ENCODE data around the gene TERF2IP.

Gene TERF2IP

DNA sequence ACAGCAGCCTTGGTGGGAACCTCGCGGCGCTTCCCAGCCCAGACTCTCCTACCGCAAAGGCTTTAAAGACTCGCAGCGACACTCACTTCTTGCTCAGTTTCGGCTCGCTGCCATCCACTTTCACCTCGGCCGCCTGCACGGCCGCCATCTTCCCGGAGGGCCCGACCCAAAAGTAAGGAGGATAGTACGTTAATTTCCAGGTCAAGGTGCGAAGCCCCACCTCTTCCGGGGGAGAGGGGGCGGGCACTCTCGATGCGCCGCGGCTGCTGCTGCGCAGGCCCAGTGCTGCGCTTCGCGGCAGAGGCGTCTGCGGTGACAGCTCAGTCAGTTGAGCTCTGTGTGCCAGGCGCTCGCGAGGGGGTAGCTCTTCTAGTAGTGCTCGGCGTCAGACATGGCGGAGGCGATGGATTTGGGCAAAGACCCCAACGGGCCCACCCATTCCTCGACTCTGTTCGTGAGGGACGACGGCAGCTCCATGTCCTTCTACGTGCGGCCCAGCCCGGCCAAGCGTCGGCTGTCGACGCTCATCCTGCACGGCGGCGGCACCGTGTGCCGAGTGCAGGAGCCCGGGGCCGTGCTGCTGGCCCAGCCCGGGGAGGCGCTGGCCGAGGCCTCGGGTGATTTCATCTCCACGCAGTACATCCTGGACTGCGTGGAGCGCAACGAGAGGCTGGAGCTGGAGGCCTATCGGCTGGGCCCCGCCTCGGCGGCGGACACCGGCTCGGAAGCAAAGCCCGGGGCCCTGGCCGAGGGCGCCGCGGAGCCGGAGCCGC is at the start of gene TERF2IP, which contains the start of gene KARS1 (continued):
- TF ChIP-seq, protein P1, sequence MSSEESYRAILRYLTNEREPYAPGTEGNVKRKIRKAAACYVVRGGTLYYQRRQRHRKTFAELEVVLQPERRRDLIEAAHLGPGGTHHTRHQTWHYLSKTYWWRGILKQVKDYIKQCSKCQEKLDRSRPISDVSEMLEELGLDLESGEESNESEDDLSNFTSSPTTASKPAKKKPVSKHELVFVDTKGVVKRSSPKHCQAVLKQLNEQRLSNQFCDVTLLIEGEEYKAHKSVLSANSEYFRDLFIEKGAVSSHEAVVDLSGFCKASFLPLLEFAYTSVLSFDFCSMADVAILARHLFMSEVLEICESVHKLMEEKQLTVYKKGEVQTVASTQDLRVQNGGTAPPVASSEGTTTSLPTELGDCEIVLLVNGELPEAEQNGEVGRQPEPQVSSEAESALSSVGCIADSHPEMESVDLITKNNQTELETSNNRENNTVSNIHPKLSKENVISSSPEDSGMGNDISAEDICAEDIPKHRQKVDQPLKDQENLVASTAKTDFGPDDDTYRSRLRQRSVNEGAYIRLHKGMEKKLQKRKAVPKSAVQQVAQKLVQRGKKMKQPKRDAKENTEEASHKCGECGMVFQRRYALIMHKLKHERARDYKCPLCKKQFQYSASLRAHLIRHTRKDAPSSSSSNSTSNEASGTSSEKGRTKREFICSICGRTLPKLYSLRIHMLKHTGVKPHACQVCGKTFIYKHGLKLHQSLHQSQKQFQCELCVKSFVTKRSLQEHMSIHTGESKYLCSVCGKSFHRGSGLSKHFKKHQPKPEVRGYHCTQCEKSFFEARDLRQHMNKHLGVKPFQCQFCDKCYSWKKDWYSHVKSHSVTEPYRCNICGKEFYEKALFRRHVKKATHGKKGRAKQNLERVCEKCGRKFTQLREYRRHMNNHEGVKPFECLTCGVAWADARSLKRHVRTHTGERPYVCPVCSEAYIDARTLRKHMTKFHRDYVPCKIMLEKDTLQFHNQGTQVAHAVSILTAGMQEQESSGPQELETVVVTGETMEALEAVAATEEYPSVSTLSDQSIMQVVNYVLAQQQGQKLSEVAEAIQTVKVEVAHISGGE (tag by site-specific recombination; conservative IDR thresholded peaks at IDR 0.05; ENCODE audit: low read depth), result peak; percentile 90
- TF ChIP-seq GLIS2 (tag by site-specific recombination; IDR thresholded peaks at IDR 0.05) (peak; percentile 32; the same call in 1 of the 2 replicates), ZSCAN30 (tag by site-specific recombination; IDR thresholded peaks at IDR 0.05) (peak; percentile 74), KLF9 (tag by site-specific recombination; IDR thresholded peaks at IDR 0.05; ENCODE audit: low read depth) (peak; percentile 80; the same call in 1 of the 2 replicates), ZNF341 (tag by site-specific recombination; IDR thresholded peaks at IDR 0.05; ENCODE audit: low read depth) (peak; percentile 95), ZXDB (tag by site-specific recombination; IDR thresholded peaks at IDR 0.05) (peak; percentile 67), ZBTB1 (tag by site-specific recombination; IDR thresholded peaks at IDR 0.05) (no peak), ZNF292 (tag by site-specific recombination; IDR thresholded peaks at IDR 0.05; ENCODE audit: borderline replicate concordance, low read depth) (no peak), SP2 (tag by site-specific recombination; IDR thresholded peaks at IDR 0.05) (peak; percentile 90), GLIS1 (tag by site-specific recombination; IDR thresholded peaks at IDR 0.05) (peak; percentile 15; the same call in 1 of the 2 replicates), ZEB2 (tag by site-specific recombination; IDR thresholded peaks at IDR 0.05) (peak; percentile 71), ZNF335 (tag by site-specific recombination; conservative IDR thresholded peaks at IDR 0.05) (peak; percentile 77), ZBTB20 (tag by site-specific recombination; IDR thresholded peaks at IDR 0.05) (peak; percentile 100), ZNF174 (tag by site-specific recombination; IDR thresholded peaks at IDR 0.05) (0 out of 2 replicates have a peak, but pooled peaks have one; percentile 53), ZNF561 (tag by site-specific recombination; IDR thresholded peaks at IDR 0.05; ENCODE audit: borderline replicate concordance) (peak; percentile 95), IKZF3 (tag by site-specific recombination; IDR thresholded peaks at IDR 0.05) (no peak), ZNF76 (tag by site-specific recombination; IDR thresholded peaks at IDR 0.05; ENCODE audit: borderline replicate concordance, low read depth) (peak; percentile 68; the same call in 1 of the 2 replicates), ZNF350 (tag by site-specific recombination; IDR thresholded peaks at IDR 0.05) (no peak), ZNF626 (tag by site-specific recombination; IDR thresholded peaks at IDR 0.05) (no peak), WT1 (tag by site-specific recombination; IDR thresholded peaks at IDR 0.05) (0 out of 2 replicates have a peak, but pooled peaks have one; percentile 8), SP3 (tag by site-specific recombination; IDR thresholded peaks at IDR 0.05) (peak; percentile 93)
- TF ChIP-seq, protein P2, sequence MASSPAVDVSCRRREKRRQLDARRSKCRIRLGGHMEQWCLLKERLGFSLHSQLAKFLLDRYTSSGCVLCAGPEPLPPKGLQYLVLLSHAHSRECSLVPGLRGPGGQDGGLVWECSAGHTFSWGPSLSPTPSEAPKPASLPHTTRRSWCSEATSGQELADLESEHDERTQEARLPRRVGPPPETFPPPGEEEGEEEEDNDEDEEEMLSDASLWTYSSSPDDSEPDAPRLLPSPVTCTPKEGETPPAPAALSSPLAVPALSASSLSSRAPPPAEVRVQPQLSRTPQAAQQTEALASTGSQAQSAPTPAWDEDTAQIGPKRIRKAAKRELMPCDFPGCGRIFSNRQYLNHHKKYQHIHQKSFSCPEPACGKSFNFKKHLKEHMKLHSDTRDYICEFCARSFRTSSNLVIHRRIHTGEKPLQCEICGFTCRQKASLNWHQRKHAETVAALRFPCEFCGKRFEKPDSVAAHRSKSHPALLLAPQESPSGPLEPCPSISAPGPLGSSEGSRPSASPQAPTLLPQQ (tag by site-specific recombination; IDR thresholded peaks at IDR 0.05), result peak; percentile 74
- TF ChIP-seq, protein P3, sequence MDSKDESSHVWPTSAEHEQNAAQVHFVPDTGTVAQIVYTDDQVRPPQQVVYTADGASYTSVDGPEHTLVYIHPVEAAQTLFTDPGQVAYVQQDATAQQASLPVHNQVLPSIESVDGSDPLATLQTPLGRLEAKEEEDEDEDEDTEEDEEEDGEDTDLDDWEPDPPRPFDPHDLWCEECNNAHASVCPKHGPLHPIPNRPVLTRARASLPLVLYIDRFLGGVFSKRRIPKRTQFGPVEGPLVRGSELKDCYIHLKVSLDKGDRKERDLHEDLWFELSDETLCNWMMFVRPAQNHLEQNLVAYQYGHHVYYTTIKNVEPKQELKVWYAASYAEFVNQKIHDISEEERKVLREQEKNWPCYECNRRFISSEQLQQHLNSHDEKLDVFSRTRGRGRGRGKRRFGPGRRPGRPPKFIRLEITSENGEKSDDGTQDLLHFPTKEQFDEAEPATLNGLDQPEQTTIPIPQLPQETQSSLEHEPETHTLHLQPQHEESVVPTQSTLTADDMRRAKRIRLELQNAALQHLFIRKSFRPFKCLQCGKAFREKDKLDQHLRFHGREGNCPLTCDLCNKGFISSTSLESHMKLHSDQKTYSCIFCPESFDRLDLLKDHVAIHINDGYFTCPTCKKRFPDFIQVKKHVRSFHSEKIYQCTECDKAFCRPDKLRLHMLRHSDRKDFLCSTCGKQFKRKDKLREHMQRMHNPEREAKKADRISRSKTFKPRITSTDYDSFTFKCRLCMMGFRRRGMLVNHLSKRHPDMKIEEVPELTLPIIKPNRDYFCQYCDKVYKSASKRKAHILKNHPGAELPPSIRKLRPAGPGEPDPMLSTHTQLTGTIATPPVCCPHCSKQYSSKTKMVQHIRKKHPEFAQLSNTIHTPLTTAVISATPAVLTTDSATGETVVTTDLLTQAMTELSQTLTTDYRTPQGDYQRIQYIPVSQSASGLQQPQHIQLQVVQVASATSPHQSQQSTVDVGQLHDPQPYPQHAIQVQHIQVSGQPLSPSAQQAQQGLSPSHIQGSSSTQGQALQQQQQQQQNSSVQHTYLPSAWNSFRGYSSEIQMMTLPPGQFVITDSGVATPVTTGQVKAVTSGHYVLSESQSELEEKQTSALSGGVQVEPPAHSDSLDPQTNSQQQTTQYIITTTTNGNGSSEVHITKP (tag by site-specific recombination; IDR thresholded peaks at IDR 0.05), result 0 out of 2 replicates have a peak, but pooled peaks have one; percentile 14
- TF ChIP-seq, protein P4, sequence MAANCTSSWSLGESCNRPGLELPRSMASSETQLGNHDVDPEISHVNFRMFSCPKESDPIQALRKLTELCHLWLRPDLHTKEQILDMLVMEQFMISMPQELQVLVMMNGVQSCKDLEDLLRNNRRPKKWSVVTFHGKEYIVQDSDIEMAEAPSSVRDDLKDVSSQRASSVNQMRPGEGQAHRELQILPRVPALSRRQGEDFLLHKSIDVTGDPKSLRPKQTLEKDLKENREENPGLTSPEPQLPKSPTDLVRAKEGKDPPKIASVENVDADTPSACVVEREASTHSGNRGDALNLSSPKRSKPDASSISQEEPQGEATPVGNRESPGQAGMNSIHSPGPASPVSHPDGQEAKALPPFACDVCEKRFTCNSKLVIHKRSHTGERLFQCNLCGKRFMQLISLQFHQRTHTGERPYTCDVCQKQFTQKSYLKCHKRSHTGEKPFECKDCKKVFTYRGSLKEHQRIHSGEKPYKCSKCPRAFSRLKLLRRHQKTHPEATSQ (tag by site-specific recombination; IDR thresholded peaks at IDR 0.05), result 0 out of 2 replicates have a peak, but pooled peaks have one; percentile 9
- TF ChIP-seq, protein P5, sequence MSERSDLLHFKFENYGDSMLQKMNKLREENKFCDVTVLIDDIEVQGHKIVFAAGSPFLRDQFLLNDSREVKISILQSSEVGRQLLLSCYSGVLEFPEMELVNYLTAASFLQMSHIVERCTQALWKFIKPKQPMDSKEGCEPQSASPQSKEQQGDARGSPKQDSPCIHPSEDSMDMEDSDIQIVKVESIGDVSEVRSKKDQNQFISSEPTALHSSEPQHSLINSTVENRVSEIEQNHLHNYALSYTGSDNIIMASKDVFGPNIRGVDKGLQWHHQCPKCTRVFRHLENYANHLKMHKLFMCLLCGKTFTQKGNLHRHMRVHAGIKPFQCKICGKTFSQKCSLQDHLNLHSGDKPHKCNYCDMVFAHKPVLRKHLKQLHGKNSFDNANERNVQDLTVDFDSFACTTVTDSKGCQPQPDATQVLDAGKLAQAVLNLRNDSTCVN (tag by site-specific recombination; optimal IDR thresholded peaks at IDR 0.05), result peak; percentile 40

Measured in HEK293 (cell line).